ENCODE measurements around the gene HPCAL1.

The HPCAL1 gene

GRCh38 chr2:10325278-10326145 lies 22.8 kb downstream of the HPCAL1 start:
- no peak for DNase-seq

GRCh38 chr2:10326151-10326616 lies 23.5 kb downstream of the HPCAL1 start:
- DNase-seq, result no peak

- no peak for DNase-seq
Observed at GRCh38 chr2:10326707-10327594, 24.2 kb downstream of the HPCAL1 start.

GRCh38 chr2:10327896-10328669 lies 25.4 kb downstream of the HPCAL1 start:
- no peak for DNase-seq

GRCh38 chr2:10328670-10329579 lies 26.2 kb downstream of the HPCAL1 start:
- no peak for DNase-seq

- no peak for DNase-seq
Observed at GRCh38 chr2:10329580-10329879, 26.8 kb downstream of the HPCAL1 start.

- peak; percentile 63 for DNase-seq
Observed at GRCh38 chr2:10329880-10330699, 27.4 kb downstream of the HPCAL1 start.

GRCh38 chr2:10330700-10331026 lies 28.0 kb downstream of the HPCAL1 start:
- no peak for DNase-seq

GRCh38 chr2:10331027-10331701 lies 28.5 kb downstream of the HPCAL1 start:
- peak; percentile 31 for DNase-seq

GRCh38 chr2:10331702-10332401 lies 29.1 kb downstream of the HPCAL1 start:
- DNase-seq, result no peak

GRCh38 chr2:10332402-10333246 lies 29.9 kb downstream of the HPCAL1 start:
- DNase-seq, result no peak

- DNase-seq, result no peak
Observed at GRCh38 chr2:10333247-10333613, 30.5 kb downstream of the HPCAL1 start.

- no peak for DNase-seq
Observed at GRCh38 chr2:10333966-10334365, 31.3 kb downstream of the HPCAL1 start.

GRCh38 chr2:10335046-10335840 lies 32.5 kb downstream of the HPCAL1 start:
- DNase-seq, result no peak

- DNase-seq, result no peak
Observed at GRCh38 chr2:10336283-10336682, 33.6 kb downstream of the HPCAL1 start.

- no peak for DNase-seq
Observed at GRCh38 chr2:10337449-10338269, 35.0 kb downstream of the HPCAL1 start.
